Gastrocnemius medialis (tissue), 4 donors: ENCODE measurements around the gene COL21A1.

Experiments used
- CTCF ChIP-seq, 5 experiments: fragments of 450-650 bp in 3 of 5; fragments of 200-600 bp in 2 of 5; sonication (generic) in 2 of 5; IDR thresholded peaks in 4 of 5; conservative IDR thresholded peaks in 1 of 5; 1 replicate in 4 of 5; 2 replicates in 1 of 5; pipeline ENCODE4 v1.5.1; 2016 to 2019; ENCODE audit warnings: antibody characterized with exemption in 5 of 5, mild to moderate bottlenecking in 3 of 5, moderate library complexity in 3 of 5
- POLR2A ChIP-seq, 2 donors: fragments of 450-650 bp; IDR thresholded peaks; one replicate each; pipeline ENCODE4 v1.6.1; 2017; ENCODE audit warnings: antibody characterized with exemption in 2 of 2, mild to moderate bottlenecking in 2 of 2, moderate library complexity in 2 of 2

GRCh38 chr6:56241124-56241802, 6.1 kb downstream of the COL21A1 start:
- TF ChIP-seq CTCF (IDR thresholded peaks at IDR 0.05 in 4 of 5, conservative IDR thresholded peaks at IDR 0.05 in 1 of 5) (no peak), POLR2A (IDR thresholded peaks at IDR 0.05) (no peak)
